HG02588 (cell line): ENCODE data around the gene SYP.
"Not testable (repeated sequence)": the region's sequence is repeated elsewhere in the genome, so short reads cannot be mapped to it uniquely, and the experiment has no call there.

Experiments used
- ATAC-seq: cut with Tn5 transposase; IDR thresholded peaks from one replicate; pipeline ENCODE4 v1.9.1; 2021; ENCODE audit warnings: mild to moderate bottlenecking, moderate library complexity; ENCODE audit not compliant: unreplicated experiment

The SYP gene

GRCh38 chrX:49143154-49143553 lies 56.8 kb downstream of the SYP start:
- not testable (repeated sequence) for ATAC-seq

- not testable (repeated sequence) for ATAC-seq
Measured at GRCh38 chrX:49142264-49142663, 57.7 kb downstream of the SYP start.

- no peak for ATAC-seq
Measured at GRCh38 chrX:49139713-49140112, 60.3 kb downstream of the SYP start.
